Measurements from ENCODE around the gene TMEM266.

DNA sequence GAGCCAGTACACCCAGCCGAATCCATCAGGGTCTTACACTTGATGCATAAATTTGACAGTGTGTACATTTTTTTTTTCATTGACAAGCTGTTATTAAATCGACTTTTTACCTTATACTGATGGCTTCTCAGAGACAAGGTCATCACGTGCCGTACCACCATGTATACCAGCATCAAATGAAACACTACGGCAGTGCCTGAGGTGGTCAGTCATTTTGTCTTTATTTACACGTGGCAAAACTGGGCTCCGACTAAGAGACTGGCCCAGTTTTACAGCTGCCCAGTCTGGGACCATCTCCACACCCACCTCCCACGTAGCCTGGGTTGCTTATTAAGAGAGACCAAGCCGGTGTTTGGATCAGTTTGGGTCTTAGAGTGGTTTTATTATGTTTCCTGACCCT lies 57.4 kb downstream of the TMEM266 start:
- TF ChIP-seq MAX (IDR thresholded peaks at IDR 0.05; ENCODE audit: low read depth, low read length) (no peak), POLR2A (IDR thresholded peaks at IDR 0.05; ENCODE audit: extremely low read depth, insufficient read length) (no peak)
